HL-60 (cell line): Measurements from ENCODE around the gene RUNX2.
"Not testable (repeated sequence)": the region's sequence is repeated elsewhere in the genome, so short reads cannot be mapped to it uniquely, and the experiment has no call there.

Source experiments
- CTCF ChIP-seq: IDR thresholded peaks from one replicate; pipeline ENCODE4 v1.5.1; 2011; ENCODE audit warnings: low read length, control low read depth, inconsistent platforms; ENCODE audit not compliant: insufficient read depth
- SPI1 ChIP-seq: IDR thresholded peaks from 2 replicates; pipeline ENCODE4 v1.6.1; 2012; ENCODE audit warnings: low read depth, mild to moderate bottlenecking, borderline replicate concordance

GRCh38 chr6:45294065-45294701 lies 33.9 kb upstream of the RUNX2 start:
- not testable (repeated sequence) for TF ChIP-seq CTCF
- peak; percentile 74 for TF ChIP-seq SPI1
